Measurements from ENCODE around the gene KCNH4. TPM values are rescaled to one million over a fixed set of nuclear protein-coding genes. Genes with fewer than 3 reads are reported as not detected.

KCNH4 gene
- total and polyA plus RNA-seq, 2 of the 13 experiments (the other 11 are each of a cell fraction or from before 2014, with no cell fraction given): 0.01 to 0.09 TPM

GRCh38 chr17:42122371-42123303, 58.3 kb downstream of the KCNH4 start, which contains the start of gene HSPB9 (continued):
- TF ChIP-seq MLXIP (CRISPR knock-in tag; IDR thresholded peaks at IDR 0.05; ENCODE audit: borderline replicate concordance) (no peak), ASH2L (IDR thresholded peaks at IDR 0.05; ENCODE audit: insufficient read length, low read depth, low read length) (no peak), SRSF9 (IDR thresholded peaks at IDR 0.05; ENCODE audit: borderline replicate concordance, insufficient read depth, low read depth, low read length, poor library complexity, severe bottlenecking) (no peak), PAF1 (CRISPR knock-in tag; IDR thresholded peaks at IDR 0.05) (no peak), AKNA (CRISPR knock-in tag; IDR thresholded peaks at IDR 0.05; ENCODE audit: borderline replicate concordance) (no peak), USF2 (IDR thresholded peaks at IDR 0.05; ENCODE audit: low read depth, low read length) (no peak), USF2 (CRISPR knock-in tag; IDR thresholded peaks at IDR 0.05; ENCODE audit: borderline replicate concordance) (no peak), ATF5 (CRISPR knock-in tag; IDR thresholded peaks at IDR 0.05; ENCODE audit: low read depth) (no peak), ATF1 (CRISPR knock-in tag; IDR thresholded peaks at IDR 0.05) (no peak), ZFP90 (CRISPR knock-in tag; IDR thresholded peaks at IDR 0.05; ENCODE audit: borderline replicate concordance) (no peak), HDAC6 (IDR thresholded peaks at IDR 0.05; ENCODE audit: low read depth, low read length) (no peak), ZNF776 (CRISPR knock-in tag; IDR thresholded peaks at IDR 0.05) (no peak; the same call in 1 of the 2 replicates), WIZ (CRISPR knock-in tag; IDR thresholded peaks at IDR 0.05) (no peak), MAZ (IDR thresholded peaks at IDR 0.05; ENCODE audit: borderline replicate concordance, low read depth, low read length) (no peak), MAZ (CRISPR knock-in tag; IDR thresholded peaks at IDR 0.05; ENCODE audit: low read depth) (no peak), IKZF1 (IDR thresholded peaks at IDR 0.05) (no peak), KLF11 (CRISPR knock-in tag; IDR thresholded peaks at IDR 0.05) (no peak)

All from HepG2 (cell line).